Measurements from ENCODE around the gene C22orf39.

Gene C22orf39

GRCh38 chr22:19480789-19481188, 33.3 kb upstream of the C22orf39 start:
- in situ Hi-C loops (cut with HindIII; ENCODE audit: low sequenced_read_pairs): no loop called here
- no peak for TF ChIP-seq CTCF (IDR thresholded peaks at IDR 0.05; ENCODE audit: low read depth, low read length)
- DNase-seq (ENCODE audit: low read depth, low spot score): no peak
- peak overlapping the region; percentile 94 for H3K4me3 ChIP-seq (ENCODE audit: low read depth, low read length)

GRCh38 chr22:19480173-19480568, 32.7 kb upstream of the C22orf39 start:
- peak overlapping the region; percentile 94 for H3K4me3 ChIP-seq (ENCODE audit: low read depth, low read length)
- no peak for DNase-seq (ENCODE audit: low read depth, low spot score)
- in situ Hi-C loops (cut with HindIII; ENCODE audit: low sequenced_read_pairs): no loop called here
- no peak for TF ChIP-seq CTCF (IDR thresholded peaks at IDR 0.05; ENCODE audit: low read depth, low read length)

- peak within 1 kb of the TSS; percentile 94 for H3K4me3 ChIP-seq (ENCODE audit: low read depth, low read length)
- in situ Hi-C loops (cut with HindIII; ENCODE audit: low sequenced_read_pairs): no loop called here
- TF ChIP-seq CTCF (IDR thresholded peaks at IDR 0.05; ENCODE audit: low read depth, low read length): no peak
- DNase-seq (ENCODE audit: low read depth, low spot score): peak; percentile 99
Observed at GRCh38 chr22:19479355-19480172, 32.1 kb upstream of the C22orf39 start, which contains the start of gene CDC45. Gene CDC45, plus strand, starts transcription at chr22:19479920. Its CDS starts 49 bp downstream, at chr22:19479969.

GRCh38 chr22:19478901-19479354, 31.4 kb upstream of the C22orf39 start, which contains the start of gene UFD1:
Gene UFD1, minus strand, starts transcription at chr22:19479193. Its CDS starts 108 bp downstream, at chr22:19479085.
- no peak for DNase-seq (ENCODE audit: low read depth, low spot score)
- no peak for TF ChIP-seq CTCF (IDR thresholded peaks at IDR 0.05; ENCODE audit: low read depth, low read length)
- in situ Hi-C loops (cut with HindIII; ENCODE audit: low sequenced_read_pairs): no loop called here
- peak within 1 kb of the TSS; percentile 94 for H3K4me3 ChIP-seq (ENCODE audit: low read depth, low read length)

- in situ Hi-C loops (cut with HindIII; ENCODE audit: low sequenced_read_pairs): no loop called here
- TF ChIP-seq CTCF (IDR thresholded peaks at IDR 0.05; ENCODE audit: low read depth, low read length): no peak
- peak overlapping the region; percentile 94 for H3K4me3 ChIP-seq (ENCODE audit: low read depth, low read length)
- peak; percentile 12 for DNase-seq (ENCODE audit: low read depth, low spot score)
Observed at GRCh38 chr22:19478045-19478900, 30.8 kb upstream of the C22orf39 start.

- peak; percentile 21 for DNase-seq (ENCODE audit: low read depth, low spot score)
- peak; percentile 17 for TF ChIP-seq CTCF (IDR thresholded peaks at IDR 0.05; ENCODE audit: low read depth, low read length)
- H3K4me3 ChIP-seq (ENCODE audit: low read depth, low read length): peak overlapping the region; percentile 94
- in situ Hi-C loops (cut with HindIII; ENCODE audit: low sequenced_read_pairs): no loop called here
Observed at GRCh38 chr22:19477321-19478044, 30.0 kb upstream of the C22orf39 start.
